Measurements from ENCODE around the gene MSANTD3.

- TF ChIP-seq POLR2A (IDR thresholded peaks at IDR 0.05; ENCODE audit: low read length) (no peak), GATA1 (IDR thresholded peaks at IDR 0.05; ENCODE audit: low read depth, low read length) (no peak)
Measured at GRCh38 chr9:100401042-100401441, 25.9 kb upstream of the MSANTD3 start.

Data from erythroblast (primary cell).